GM23338 (cell line): ENCODE data around the gene YPEL3. TPM values are rescaled to one million over a fixed set of nuclear protein-coding genes. Genes with fewer than 3 reads are reported as not detected.

Experiments
- CREB1 ChIP-seq: fragments of 250-450 bp; sonication (Bioruptor Pico); IDR thresholded peaks from 2 replicates; pipeline ENCODE4 v1.5.0; 2020; ENCODE audit warnings: low read depth, mild to moderate bottlenecking, moderate library complexity
- STAT1 ChIP-seq: IDR thresholded peaks from one replicate; pipeline ENCODE4 v1.6.1; 2016; ENCODE audit warnings: antibody characterized with exemption; ENCODE audit not compliant: unreplicated experiment
- polyA plus RNA-seq: library from polyadenylated mRNA; unstranded; fragments of >200 nt; fragmentation: Nextera tagmentation; extraction: Ambion mirVana; gene quantifications from 2 replicates; pipeline ENCODE4 v1.2.1, GENCODE V29; 2016
- total RNA-seq: library from RNA; depleted of rRNA; stranded (reverse); fragments of >200 nt; shearing (Covaris generic); gene quantifications from 2 replicates; pipeline ENCODE4 v1.2.3, GENCODE V29; 2014
- TF ChIP-seq, protein P1 (sequence below): IDR thresholded peaks from one replicate; pipeline ENCODE4 v1.6.1; 2018; ENCODE audit warnings: antibody characterized with exemption; ENCODE audit not compliant: unreplicated experiment
- TF ChIP-seq, protein P2 (sequence below): IDR thresholded peaks from 2 replicates; pipeline ENCODE4 v1.6.1; 2016; ENCODE audit warnings: antibody characterized with exemption
- TF ChIP-seq, protein P3 (sequence below): fragments of 250-450 bp; sonication (Bioruptor Pico); IDR thresholded peaks from 2 replicates; pipeline ENCODE4 v1.5.0; 2020; ENCODE audit warnings: mild to moderate bottlenecking, moderate library complexity

The YPEL3 gene
- total and polyA plus RNA-seq, 2 experiments from 2014 or later = 27.8 to 86.1 TPM

DNA sequence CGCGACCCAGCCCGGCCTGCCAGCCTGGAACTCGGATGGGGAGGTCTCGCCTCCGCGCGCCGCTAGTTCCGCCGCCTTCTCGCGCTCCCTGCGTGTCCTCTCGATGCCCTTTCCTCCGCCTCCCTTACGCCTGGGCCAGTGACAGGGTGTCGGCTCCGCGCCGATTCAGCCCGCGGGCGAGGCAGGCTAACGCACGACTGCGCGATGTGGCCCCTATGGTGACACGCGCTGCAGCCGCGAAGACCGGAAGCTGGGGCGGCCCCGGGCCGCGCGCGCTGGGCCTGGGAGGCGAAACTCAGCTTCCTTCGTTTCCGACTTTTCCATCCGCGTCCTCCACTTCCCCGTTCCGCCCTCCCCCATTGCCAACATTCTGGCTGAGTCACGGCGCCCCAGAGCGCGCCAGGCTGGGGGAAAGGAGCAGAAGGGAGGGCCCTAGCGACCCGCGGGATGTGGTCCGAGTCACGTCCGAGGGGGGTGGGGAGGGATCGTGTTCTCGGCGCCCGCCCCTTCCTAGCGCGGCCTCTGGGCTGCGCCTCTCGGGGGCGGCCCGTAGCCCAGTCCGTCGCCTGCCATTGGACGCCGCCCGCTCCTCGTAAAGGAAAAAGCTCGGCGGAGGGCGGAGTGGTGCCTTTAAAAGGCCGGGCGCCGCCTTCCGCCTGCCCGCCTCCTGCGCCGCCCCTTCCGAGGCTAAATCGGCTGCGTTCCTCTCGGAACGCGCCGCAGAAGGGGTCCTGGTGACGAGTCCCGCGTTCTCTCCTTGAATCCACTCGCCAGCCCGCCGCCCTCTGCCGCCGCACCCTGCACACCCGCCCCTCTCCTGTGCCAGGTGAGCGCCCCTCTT, 30.7 kb downstream of the YPEL3 start, which contains the start of gene ALDOA (continued):
- TF ChIP-seq, protein P1, sequence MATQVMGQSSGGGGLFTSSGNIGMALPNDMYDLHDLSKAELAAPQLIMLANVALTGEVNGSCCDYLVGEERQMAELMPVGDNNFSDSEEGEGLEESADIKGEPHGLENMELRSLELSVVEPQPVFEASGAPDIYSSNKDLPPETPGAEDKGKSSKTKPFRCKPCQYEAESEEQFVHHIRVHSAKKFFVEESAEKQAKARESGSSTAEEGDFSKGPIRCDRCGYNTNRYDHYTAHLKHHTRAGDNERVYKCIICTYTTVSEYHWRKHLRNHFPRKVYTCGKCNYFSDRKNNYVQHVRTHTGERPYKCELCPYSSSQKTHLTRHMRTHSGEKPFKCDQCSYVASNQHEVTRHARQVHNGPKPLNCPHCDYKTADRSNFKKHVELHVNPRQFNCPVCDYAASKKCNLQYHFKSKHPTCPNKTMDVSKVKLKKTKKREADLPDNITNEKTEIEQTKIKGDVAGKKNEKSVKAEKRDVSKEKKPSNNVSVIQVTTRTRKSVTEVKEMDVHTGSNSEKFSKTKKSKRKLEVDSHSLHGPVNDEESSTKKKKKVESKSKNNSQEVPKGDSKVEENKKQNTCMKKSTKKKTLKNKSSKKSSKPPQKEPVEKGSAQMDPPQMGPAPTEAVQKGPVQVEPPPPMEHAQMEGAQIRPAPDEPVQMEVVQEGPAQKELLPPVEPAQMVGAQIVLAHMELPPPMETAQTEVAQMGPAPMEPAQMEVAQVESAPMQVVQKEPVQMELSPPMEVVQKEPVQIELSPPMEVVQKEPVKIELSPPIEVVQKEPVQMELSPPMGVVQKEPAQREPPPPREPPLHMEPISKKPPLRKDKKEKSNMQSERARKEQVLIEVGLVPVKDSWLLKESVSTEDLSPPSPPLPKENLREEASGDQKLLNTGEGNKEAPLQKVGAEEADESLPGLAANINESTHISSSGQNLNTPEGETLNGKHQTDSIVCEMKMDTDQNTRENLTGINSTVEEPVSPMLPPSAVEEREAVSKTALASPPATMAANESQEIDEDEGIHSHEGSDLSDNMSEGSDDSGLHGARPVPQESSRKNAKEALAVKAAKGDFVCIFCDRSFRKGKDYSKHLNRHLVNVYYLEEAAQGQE = peak; percentile 31
- TF ChIP-seq STAT1 = no peak
- TF ChIP-seq CREB1 (CRISPR knock-in tag) = peak; percentile 63; the same call in 1 of the 2 replicates
- TF ChIP-seq, protein P2, sequence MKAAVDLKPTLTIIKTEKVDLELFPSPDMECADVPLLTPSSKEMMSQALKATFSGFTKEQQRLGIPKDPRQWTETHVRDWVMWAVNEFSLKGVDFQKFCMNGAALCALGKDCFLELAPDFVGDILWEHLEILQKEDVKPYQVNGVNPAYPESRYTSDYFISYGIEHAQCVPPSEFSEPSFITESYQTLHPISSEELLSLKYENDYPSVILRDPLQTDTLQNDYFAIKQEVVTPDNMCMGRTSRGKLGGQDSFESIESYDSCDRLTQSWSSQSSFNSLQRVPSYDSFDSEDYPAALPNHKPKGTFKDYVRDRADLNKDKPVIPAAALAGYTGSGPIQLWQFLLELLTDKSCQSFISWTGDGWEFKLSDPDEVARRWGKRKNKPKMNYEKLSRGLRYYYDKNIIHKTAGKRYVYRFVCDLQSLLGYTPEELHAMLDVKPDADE = 0 out of 2 replicates have a peak, but pooled peaks have one; percentile 29
- TF ChIP-seq, protein P3, sequence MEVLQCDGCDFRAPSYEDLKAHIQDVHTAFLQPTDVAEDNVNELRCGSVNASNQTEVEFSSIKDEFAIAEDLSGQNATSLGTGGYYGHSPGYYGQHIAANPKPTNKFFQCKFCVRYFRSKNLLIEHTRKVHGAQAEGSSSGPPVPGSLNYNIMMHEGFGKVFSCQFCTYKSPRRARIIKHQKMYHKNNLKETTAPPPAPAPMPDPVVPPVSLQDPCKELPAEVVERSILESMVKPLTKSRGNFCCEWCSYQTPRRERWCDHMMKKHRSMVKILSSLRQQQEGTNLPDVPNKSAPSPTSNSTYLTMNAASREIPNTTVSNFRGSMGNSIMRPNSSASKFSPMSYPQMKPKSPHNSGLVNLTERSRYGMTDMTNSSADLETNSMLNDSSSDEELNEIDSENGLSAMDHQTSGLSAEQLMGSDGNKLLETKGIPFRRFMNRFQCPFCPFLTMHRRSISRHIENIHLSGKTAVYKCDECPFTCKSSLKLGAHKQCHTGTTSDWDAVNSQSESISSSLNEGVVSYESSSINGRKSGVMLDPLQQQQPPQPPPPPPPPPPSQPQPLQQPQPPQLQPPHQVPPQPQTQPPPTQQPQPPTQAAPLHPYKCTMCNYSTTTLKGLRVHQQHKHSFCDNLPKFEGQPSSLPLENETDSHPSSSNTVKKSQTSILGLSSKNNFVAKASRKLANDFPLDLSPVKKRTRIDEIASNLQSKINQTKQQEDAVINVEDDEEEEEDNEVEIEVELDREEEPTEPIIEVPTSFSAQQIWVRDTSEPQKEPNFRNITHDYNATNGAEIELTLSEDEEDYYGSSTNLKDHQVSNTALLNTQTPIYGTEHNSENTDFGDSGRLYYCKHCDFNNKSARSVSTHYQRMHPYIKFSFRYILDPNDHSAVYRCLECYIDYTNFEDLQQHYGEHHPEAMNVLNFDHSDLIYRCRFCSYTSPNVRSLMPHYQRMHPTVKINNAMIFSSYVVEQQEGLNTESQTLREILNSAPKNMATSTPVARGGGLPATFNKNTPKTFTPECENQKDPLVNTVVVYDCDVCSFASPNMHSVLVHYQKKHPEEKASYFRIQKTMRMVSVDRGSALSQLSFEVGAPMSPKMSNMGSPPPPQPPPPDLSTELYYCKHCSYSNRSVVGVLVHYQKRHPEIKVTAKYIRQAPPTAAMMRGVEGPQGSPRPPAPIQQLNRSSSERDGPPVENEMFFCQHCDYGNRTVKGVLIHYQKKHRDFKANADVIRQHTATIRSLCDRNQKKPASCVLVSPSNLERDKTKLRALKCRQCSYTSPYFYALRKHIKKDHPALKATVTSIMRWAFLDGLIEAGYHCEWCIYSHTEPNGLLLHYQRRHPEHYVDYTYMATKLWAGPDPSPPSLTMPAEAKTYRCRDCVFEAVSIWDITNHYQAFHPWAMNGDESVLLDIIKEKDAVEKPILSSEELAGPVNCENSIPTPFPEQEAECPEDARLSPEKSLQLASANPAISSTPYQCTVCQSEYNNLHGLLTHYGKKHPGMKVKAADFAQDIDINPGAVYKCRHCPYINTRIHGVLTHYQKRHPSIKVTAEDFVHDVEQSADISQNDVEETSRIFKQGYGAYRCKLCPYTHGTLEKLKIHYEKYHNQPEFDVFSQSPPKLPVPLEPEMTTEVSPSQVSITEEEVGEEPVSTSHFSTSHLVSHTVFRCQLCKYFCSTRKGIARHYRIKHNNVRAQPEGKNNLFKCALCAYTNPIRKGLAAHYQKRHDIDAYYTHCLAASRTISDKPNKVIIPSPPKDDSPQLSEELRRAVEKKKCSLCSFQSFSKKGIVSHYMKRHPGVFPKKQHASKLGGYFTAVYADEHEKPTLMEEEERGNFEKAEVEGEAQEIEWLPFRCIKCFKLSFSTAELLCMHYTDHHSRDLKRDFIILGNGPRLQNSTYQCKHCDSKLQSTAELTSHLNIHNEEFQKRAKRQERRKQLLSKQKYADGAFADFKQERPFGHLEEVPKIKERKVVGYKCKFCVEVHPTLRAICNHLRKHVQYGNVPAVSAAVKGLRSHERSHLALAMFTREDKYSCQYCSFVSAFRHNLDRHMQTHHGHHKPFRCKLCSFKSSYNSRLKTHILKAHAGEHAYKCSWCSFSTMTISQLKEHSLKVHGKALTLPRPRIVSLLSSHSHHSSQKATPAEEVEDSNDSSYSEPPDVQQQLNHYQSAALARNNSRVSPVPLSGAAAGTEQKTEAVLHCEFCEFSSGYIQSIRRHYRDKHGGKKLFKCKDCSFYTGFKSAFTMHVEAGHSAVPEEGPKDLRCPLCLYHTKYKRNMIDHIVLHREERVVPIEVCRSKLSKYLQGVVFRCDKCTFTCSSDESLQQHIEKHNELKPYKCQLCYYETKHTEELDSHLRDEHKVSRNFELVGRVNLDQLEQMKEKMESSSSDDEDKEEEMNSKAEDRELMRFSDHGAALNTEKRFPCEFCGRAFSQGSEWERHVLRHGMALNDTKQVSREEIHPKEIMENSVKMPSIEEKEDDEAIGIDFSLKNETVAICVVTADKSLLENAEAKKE (CRISPR knock-in tag) = no peak
